ENCODE measurements around the gene CHRNA9.

- TF ChIP-seq CTCF (IDR thresholded peaks at IDR 0.05) (no peak), POLR2A (IDR thresholded peaks at IDR 0.05) (no peak), POLR2AphosphoS5 (IDR thresholded peaks at IDR 0.05) (no peak), EP300 (IDR thresholded peaks at IDR 0.05) (no peak)
Measured at GRCh38 chr4:40323866-40324265, 11.3 kb upstream of the CHRNA9 start.

All from stomach (tissue), 4 donors.